ENCODE results near the gene ACRV1. TPM values are rescaled to one million over a fixed set of nuclear protein-coding genes. Genes with fewer than 3 reads are reported as not detected.
A peak's percentile ranks its signal among the peaks of the same experiment; 100 is the strongest.

Gene ACRV1
- total and polyA plus RNA-seq, 2 of the 13 experiments (the other 11 are each of a cell fraction or from before 2014, with no cell fraction given) = not detected

DNA sequence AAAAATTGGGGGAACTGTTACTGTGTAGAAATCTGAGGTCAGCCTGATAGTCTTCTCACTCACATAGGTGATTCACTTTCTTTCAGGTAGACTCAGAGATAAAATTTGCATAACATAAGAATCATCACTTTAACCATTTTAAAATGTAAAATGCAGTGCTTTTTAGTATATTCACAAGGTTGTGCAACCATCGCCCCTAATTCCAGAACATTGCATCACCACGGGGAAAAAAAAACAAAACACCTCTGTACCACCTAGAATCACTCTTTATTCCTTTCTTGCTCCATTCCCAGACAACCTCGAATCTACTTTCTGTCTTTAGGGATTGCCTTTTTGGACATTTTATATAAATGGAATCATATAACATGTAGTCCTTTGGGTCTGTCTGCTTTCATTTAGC lies 34.8 kb downstream of the ACRV1 start:
- no peak for ATAC-seq
- POLR2A ChIA-PET = no interaction called here
- BruUV-seq (replicated peaks) = no TSS peak

GRCh38 chr11:125638315-125638714 lies 42.3 kb downstream of the ACRV1 start:
- Histone ChIP-seq H3K9me3 (ENCODE audit: low read length) (no peaks in the 10 kb centered on the region), H3K9ac (ENCODE audit: insufficient read depth, low read depth, low read length) (no peak overlapping the region; the same call in 1 of the 2 replicates), H3K79me2 (ENCODE audit: insufficient read depth, low read length) (no peaks in the 10 kb centered on the region), H3K27me3 (ENCODE audit: control insufficient read depth in 1 of 2, insufficient read depth in 2 of 2, low read length in 2 of 2) (no peaks in the 10 kb centered on the region), H3K27ac (ENCODE audit: extremely low read length, insufficient read depth, low read length) (peak overlapping the region; percentile 14), H3K4me1 (ENCODE audit: insufficient read depth, low read length) (peaks cover 31% of the 10 kb centered on the region), H2AFZ (ENCODE audit: low read length) (no peak overlapping the region), H3K4me2 (ENCODE audit: low read depth, low read length) (peak overlapping the region; percentile 43), H4K20me1 (ENCODE audit: insufficient read depth, low read length) (no peaks in the 10 kb centered on the region), H3K36me3 (replicated peaks in 1 of 2; ENCODE audit: control insufficient read depth in 1 of 2, insufficient read depth in 2 of 2, low read length in 2 of 2) (peaks cover 3 to 36% of the 10 kb centered on the region in 2 experiments), H3K4me3 (replicated peaks in 1 of 3; ENCODE audit: insufficient read depth in 1 of 3, low read depth in 2 of 3, low read length in 3 of 3) (no peak overlapping the region; a peak in 1 of 6 replicates)
- ChIA-PET POLR2A (interaction anchor here (1.1 kb wide), 1 partner anchor 12 kb away, joined by 4 read pairs; no protein-coding TSS in a partner anchor), CTCF (ENCODE audit: low intra/inter-chr PET ratio, low total read pairs) (no interaction called here)
- WGBS (ENCODE audit: low lambda C conversion rate) = 14% methylated on average over 1 of the region's 1 CpG
- intact Hi-C loops (cut with micrococcal nuclease; ENCODE audit: unreplicated experiment) (no loop called here), in situ Hi-C loops (cut with HindIII; ENCODE audit: extremely low pct_ligation_motif_present, low pct_unique_long_range_greater_than_20kb) (loop anchor here (25.0 kb wide), 1 partner anchor 574 kb away; the partner anchor contains the start of genes FAM118B and RPUSD4)
- BruUV-seq (replicated peaks) = no TSS peak
- peak; percentile 29 for DNase-seq (ENCODE audit: low spot score)
- ATAC-seq = peak; percentile 89
- FAIRE-seq = no peak
- TF ChIP-seq, protein P1, sequence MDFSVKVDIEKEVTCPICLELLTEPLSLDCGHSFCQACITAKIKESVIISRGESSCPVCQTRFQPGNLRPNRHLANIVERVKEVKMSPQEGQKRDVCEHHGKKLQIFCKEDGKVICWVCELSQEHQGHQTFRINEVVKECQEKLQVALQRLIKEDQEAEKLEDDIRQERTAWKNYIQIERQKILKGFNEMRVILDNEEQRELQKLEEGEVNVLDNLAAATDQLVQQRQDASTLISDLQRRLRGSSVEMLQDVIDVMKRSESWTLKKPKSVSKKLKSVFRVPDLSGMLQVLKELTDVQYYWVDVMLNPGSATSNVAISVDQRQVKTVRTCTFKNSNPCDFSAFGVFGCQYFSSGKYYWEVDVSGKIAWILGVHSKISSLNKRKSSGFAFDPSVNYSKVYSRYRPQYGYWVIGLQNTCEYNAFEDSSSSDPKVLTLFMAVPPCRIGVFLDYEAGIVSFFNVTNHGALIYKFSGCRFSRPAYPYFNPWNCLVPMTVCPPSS (IDR thresholded peaks at IDR 0.05) = no peak
- TF ChIP-seq XRCC5 (optimal IDR thresholded peaks at IDR 0.05; ENCODE audit: low read length) (no peak), NR1H2 (CRISPR knock-in tag; IDR thresholded peaks at IDR 0.05; ENCODE audit: borderline replicate concordance, low read depth) (no peak), ZBTB10 (CRISPR knock-in tag; IDR thresholded peaks at IDR 0.05; ENCODE audit: borderline replicate concordance) (no peak), TCF12 (IDR thresholded peaks at IDR 0.05) (no peak), TCF12 (CRISPR knock-in tag; IDR thresholded peaks at IDR 0.05) (no peak), CBX2 (IDR thresholded peaks at IDR 0.05; ENCODE audit: low read depth, low read length) (no peak), CBX2 (CRISPR knock-in tag; IDR thresholded peaks at IDR 0.05; ENCODE audit: low read depth) (no peak), PCBP2 (optimal IDR thresholded peaks at IDR 0.05; ENCODE audit: low read depth, low read length, poor library complexity, severe bottlenecking) (no peak)

More for the DNA sequence above, 34.8 kb downstream of the ACRV1 start:
- no peaks in the 10 kb centered on the region for H3K27me3 ChIP-seq (ENCODE audit: control insufficient read depth in 1 of 2, insufficient read depth in 2 of 2, low read length in 2 of 2)
- H4K20me1 ChIP-seq (ENCODE audit: insufficient read depth, low read length) = no peaks in the 10 kb centered on the region
- peaks cover 3% of the 10 kb centered on the region for H3K79me2 ChIP-seq (ENCODE audit: insufficient read depth, low read length)
- intact Hi-C loops (cut with micrococcal nuclease; ENCODE audit: unreplicated experiment) (no loop called here), in situ Hi-C loops (cut with HindIII; ENCODE audit: extremely low pct_ligation_motif_present, low pct_unique_long_range_greater_than_20kb) (loop anchor here (25.0 kb wide), 1 partner anchor 566 kb away; the partner anchor contains the start of genes FAM118B and RPUSD4)
- H3K9me3 ChIP-seq (ENCODE audit: low read length) = no peaks in the 10 kb centered on the region
- FAIRE-seq (no peak), DNase-seq (ENCODE audit: low spot score) (no peak)
- no peak overlapping the region for H2AFZ ChIP-seq (ENCODE audit: low read length)
- H3K9ac ChIP-seq (ENCODE audit: insufficient read depth, low read depth, low read length) = no peak overlapping the region
- peaks cover 1 to 60% of the 10 kb centered on the region in 2 experiments; a peak in 3 of 5 replicates for H3K36me3 ChIP-seq (replicated peaks in 1 of 2; ENCODE audit: control insufficient read depth in 1 of 2, insufficient read depth in 2 of 2, low read length in 2 of 2)
- CTCF ChIA-PET (ENCODE audit: low intra/inter-chr PET ratio, low total read pairs) = no interaction called here
- no peaks in the 10 kb centered on the region for H3K4me1 ChIP-seq (ENCODE audit: insufficient read depth, low read length)
- H3K27ac ChIP-seq (ENCODE audit: extremely low read length, insufficient read depth, low read length) = no peak overlapping the region
- no peak overlapping the region for H3K4me3 ChIP-seq (replicated peaks in 1 of 3; ENCODE audit: insufficient read depth in 1 of 3, low read depth in 2 of 3, low read length in 3 of 3)
- no peak overlapping the region for H3K4me2 ChIP-seq (ENCODE audit: low read depth, low read length)
- 91% methylated on average over 3 of the region's 3 CpGs for WGBS (ENCODE audit: low lambda C conversion rate)
- TF ChIP-seq STAT5B (CRISPR knock-in tag; IDR thresholded peaks at IDR 0.05) = no peak
- no peak for TF ChIP-seq GPBP1L1 (CRISPR knock-in tag; IDR thresholded peaks at IDR 0.05)
- TF ChIP-seq SMARCE1 (IDR thresholded peaks at IDR 0.05; ENCODE audit: borderline replicate concordance) = no peak
- peak; percentile 59; the same call in 1 of the 2 replicates for TF ChIP-seq CEBPB (IDR thresholded peaks at IDR 0.05; ENCODE audit: borderline replicate concordance, low read depth, low read length)

Data from HepG2 (cell line).